Jurkat, Clone E6-1 (cell line): Measurements from ENCODE around the gene GREB1.

Experiments used
- DNase-seq: peaks from one replicate; pipeline ENCODE4 v3.0.0-alpha.2; 2011; ENCODE audit warnings: low read depth, low spot score
- H3K4me3 ChIP-seq: 2 replicates; pipeline ENCODE4 v1.5.1; 2011; ENCODE audit warnings: mild to moderate bottlenecking, low read length, control low read depth, moderate library complexity

Gene GREB1

DNA sequence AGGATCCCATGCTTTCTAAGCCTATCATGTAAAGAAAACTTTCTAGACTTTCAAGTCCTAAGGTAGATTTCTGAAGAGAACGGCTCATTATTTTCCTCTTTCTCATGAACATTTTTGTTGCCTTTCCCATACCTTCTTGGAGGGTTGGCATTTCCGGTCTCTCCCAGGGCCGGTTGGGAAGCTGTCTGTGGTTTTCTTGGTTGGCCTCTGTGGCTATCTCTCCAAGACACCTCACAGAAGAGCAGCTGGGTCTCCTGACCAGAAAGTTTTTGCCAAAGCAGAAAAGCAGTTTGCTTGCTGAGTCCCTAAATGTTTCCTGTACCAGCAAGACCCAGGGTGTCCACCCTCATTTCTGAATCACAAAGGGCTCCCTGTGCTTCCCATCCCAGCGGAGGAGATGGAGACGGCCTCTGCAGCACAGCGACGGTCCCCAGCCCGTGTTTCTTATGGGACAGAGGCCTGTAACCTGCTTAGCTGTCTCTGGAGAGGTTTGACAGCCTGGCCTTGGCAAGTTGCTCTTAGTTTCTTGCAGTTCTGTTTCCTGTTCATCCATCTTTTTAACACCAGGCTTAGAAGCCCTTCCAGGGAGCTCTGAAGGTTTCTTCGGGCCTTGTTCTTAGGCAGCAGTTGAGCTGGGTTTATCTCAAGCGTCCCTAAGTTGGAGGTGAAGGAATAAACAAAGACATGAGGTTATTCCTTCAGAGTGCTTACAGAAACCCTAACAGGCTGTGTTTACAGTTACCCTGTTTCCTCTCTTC lies 39.8 kb downstream of the GREB1 start:
- DNase-seq = no peak
- H3K4me3 ChIP-seq = no peak overlapping the region

DNA sequence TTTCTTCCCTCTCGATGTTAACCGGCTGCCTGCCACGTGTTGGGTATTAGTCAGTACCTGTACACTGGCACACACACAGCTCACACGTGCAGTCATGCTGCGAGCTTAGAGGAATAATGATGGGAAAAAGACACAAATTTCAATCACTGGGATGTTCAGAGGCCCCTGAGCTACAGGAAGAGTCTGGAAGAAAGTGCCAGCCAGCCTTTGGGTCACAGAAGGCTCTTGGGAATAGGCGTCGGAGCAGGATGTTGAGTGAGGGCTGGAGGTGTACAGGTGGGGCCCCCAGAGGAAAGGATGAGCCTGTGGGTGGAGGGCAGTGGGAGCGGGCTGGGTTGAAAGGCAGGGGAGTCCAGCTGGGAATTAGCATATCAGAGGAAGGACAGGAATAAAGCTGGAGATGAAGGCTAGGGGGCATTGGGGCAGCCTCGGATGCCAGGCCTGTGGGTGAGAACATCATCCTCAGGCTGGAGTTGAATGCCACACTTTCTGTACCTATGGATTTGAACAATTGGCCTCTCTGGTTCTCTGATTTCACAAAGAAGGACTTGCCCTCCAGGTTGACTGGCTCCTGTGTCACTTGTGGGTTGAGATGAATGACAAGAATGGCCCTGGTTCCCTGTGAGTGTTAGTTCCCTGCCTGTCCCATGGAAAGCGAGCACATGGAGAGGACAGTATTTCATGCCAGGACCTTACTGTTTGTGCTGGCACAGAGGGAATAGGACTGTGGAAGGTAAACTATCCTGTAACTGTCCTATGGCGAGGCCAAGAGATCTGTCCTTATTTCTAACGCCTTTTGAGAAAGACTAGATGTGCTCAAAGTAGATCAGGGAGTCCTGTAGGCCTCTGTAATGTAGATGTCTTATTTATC lies 40.6 kb downstream of the GREB1 start:
- no peak for DNase-seq
- no peak overlapping the region for H3K4me3 ChIP-seq

DNA sequence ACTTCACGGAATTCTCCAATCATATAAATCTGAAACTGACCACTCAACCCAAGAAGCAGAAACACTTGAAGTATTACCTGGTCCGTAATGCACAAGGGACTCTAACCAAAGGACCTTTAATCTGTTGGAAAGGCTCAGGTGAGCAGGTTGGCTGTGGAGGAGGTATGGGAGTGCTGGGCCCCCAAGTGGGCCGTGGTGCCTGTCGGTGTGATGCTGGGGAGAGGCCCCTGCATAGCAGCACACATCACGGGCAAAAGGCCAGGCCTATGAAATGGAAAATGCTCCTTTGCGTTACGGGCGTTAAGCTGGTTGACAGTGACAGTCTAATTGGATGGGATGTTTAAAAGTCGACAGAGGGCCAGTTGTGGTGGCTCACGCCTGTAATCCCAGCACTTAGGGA lies 42.6 kb downstream of the GREB1 start:
- no peak for DNase-seq
- H3K4me3 ChIP-seq = no peak overlapping the region

DNA sequence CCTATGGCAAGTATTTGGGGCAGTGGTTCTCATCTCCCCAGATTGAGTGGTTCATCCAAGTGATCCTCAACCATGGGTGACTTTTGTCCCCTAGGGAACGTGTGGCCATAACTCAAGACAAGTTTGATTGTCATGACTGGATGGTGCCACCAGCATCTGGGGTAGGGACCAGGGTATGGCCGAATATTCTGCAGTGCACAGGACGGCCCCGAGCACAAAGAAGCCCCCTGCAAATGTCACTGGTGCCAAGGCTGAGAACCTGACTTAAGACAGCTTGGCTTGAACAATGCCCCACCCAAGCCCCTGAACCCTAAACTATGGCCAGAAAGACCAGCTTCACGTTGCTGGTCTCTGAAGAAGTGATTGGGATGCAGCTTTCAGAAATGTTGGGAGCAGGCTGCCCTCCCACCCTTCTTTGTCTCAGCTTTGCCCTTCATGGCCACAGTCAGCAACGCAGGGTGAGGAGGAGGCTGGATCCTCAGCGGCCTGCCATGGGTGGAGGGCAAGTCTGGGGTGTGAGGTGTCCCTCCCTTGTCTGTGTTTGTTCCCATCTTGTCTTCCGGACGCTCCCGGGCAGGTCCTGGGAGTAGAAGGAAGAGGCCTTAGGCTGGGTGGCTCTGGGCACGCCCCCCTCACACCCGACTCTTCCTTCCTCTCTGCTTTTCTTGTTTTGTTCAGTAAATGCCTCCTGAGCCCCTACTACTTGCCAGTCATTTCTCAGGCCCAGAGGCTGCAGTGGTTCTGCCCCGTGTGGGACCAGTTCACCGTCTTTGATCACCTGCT lies 43.4 kb downstream of the GREB1 start:
- no peak overlapping the region for H3K4me3 ChIP-seq
- no peak for DNase-seq

DNA sequence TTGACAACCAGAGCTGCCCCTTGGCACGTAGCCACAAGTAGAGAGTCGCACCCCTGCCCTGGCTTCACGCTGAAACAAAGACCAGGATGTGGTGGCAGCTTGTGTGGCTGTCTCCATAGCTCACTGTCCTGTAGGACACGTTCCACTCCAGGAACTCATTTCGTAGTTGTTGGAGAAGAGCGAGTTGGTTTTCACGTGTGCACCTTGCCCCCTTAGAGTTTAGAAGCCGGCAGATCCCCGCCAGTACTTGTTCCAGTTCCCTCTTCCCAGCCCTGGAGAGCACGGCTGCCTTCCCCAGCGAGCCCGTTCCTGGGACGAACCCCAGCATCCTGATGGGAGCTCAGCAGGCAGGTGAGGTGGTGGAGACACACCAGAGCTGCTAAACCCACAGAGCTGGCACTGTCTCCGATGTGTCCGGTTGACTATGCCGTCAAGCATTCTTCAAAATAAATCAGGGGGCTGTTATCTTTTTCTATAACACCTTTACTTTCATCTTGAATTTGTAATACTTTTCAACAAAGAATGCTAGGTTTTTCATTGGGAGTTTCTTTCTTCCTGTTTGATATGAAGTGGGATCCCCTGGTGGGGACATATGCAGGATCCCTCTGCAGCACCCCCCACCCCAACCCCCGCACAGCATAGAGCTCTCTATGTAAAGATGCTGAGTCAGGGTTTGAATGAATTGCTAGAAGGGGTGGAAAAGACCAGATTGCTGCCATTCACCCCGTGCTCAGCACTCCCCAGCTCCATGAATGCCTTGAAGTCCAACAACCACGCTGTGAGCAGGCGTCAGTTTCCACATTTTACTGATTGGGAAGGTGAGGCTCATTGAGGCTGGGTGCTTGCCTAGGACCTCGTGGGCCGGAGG lies 44.5 kb downstream of the GREB1 start:
- DNase-seq = no peak

DNA sequence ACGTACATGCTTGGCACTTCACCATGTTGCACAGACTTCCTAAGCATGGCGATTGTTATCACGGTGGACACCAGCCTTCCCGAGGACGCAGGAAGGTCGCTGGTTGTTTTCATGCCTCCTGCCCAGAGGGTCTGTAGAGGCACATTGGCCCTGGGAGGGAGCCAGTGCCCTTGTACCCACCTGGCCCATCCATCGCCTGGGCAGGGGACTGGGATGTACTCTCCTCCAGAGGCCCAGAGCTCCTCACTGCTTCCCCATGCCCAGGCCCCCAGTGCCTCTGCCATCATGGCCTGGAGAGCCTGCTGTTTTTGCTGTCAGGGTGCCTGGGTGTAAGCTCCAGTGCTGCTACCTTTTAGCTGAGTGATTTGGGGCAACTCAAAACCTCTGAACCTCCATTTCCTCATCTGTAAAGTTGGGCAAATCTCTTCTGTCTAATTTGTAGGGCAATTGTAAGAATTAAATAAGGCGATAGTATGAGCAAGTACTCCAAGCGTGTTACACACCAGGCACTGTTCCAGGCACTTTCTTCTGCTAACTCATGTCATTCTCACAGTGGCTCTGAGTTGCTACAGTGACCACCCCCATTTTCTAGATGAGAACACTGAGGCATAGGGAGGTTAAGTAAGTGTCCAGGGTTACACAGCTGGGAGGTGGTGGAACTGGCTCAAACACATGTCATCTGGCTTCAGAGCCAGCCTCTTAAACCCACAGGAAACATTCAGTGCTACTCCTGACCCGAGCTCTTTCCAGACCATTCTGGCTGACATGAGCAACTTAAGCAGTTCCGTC lies 45.3 kb downstream of the GREB1 start:
- no peak for DNase-seq
- no peak overlapping the region for H3K4me3 ChIP-seq

More for the DNA sequence above, 44.5 kb downstream of the GREB1 start:
- no peak overlapping the region for H3K4me3 ChIP-seq

DNA sequence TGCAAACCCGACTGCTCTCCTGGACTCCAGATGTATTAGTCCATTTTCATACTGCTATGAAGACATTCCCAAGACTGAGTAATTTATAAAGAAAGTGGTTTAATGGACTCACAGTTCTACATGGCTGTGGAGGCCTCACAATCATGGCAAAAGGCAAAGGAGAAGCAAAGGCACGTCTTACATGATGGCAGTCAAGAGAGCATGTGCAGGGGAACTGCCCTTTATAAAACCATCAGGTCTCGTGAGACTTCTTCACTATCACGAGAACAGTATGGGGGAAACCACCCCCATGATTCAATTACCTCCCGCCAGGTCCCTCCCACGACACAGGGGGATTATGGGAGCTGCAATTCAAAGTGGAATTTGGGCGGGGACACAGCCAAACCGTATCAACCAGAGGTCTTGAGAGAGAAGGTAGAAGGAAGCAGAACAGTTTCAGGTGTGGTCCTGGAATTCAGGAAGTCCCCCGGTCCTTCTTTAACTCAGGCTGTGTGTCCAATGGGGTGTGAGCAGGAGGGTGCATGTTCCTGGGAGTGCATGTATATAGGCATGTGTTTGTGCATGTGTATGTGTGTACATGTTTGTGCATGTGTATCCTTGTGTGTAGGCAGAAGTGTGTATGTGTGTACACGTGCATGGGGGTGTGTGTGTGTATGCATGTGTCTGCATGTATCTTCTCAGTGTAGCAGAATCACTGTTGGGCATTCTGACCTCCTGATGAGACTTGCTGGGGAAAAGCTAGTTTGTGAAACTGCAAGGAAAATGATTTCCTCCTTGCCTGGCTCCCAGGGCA lies 46.2 kb downstream of the GREB1 start:
- H3K4me3 ChIP-seq = no peak overlapping the region
- DNase-seq = no peak

DNA sequence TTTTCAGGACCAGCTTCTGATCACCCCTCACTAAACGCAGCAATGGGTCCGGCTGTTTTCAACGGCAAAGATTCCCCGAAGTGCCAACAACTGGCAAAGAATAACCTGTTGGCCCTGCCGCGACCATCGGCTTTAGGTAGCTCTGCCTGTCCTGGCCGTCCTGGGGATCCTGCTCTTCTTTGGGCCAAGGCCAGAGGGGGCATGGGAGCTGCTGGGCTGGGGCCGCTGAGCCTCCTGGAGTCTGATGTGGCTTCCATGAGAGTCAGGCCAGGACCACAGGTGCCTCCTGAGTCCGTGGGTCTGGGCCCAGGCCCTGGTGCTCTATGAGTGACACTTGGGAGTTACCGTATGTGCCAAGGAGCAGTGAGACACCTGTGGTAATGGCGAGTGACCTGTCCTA lies 46.9 kb downstream of the GREB1 start:
- no peak overlapping the region for H3K4me3 ChIP-seq
- DNase-seq = no peak

DNA sequence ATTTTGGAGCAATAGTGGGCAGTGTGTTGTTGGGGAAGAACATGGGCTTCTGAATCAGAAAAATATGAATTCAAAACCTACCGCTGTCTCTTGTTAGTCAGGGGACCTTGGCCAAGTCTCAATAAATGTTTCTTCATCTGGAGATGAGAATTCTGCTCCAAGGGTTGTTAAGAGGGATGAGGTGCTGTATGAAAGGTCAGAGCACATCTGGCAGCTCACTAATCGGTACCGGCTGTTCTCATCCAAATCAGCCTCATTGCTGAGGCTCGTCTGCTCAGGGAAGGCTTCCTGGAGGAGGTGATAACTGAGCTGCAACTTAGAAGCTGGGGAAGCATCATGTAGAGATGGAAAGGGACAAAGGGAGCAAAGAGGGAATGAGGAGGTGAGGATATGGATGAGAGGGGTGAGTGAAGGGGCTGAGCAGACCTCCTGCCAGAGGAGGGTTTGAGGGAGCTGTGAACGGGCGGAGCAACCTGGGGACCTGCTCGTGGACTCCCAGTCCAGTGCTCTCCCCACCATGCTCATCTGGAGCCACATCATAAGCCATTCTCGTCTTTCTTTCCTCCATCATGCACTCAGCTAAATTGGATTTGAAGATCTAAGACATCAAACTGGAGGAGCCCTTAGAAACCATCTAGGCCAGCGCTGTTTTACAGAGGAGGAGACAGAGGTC lies 47.4 kb downstream of the GREB1 start:
- no peak overlapping the region for H3K4me3 ChIP-seq
- DNase-seq = no peak

DNA sequence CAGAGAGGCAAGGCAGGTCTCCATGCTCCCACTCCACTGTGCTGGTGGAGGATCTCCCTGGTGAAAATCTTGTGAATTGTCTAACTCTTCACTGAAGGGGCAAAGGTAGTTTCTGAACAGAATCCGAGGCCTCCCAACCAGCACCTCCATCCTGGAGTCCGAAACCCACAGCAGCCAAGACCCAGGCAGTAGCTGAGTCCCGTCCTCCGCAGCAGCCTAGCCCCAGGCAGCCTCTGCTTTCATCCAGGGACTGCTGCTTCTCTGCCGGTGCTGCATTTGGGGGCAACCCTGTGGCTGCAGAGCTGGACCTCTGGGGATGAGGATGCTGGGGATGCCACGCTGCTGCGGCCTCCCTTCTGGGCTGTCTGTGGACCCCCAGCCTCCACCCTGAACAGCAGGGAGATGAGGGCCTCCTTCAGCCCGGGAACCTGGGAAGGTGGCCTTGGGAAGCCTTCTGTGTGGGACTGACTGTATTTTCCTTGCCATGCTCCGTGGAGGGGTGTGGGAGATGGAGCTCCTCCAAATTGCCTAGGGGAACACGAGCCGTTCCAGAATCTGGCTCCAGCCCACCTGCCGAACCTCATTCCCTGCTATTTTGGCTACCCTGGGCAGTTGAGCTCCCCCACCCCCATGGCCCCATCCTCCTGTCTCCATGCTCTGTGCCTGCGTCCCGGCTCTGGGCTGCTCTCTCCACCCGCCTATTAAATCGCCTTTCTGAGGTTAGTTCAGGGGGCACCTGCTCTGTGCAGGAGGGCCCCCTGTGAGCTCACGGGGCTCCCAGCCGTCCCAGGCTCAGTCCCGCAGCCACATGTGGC lies 48.2 kb downstream of the GREB1 start:
- no peak for DNase-seq
- H3K4me3 ChIP-seq = no peak overlapping the region

DNA sequence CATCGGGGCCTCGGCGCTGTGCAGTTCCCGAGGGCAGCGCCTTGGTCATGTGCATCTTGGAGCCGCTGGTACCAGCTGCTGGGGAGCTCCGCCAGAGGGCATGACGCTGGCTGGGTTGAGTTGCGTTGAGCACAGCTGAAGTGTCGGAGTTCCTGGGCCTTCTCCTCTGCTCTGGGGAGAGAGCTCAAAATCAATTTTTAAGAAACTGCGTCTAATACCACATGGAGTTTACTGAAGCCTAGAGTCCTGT lies 48.7 kb downstream of the GREB1 start:
- no peak for DNase-seq
- H3K4me3 ChIP-seq = no peak overlapping the region

DNA sequence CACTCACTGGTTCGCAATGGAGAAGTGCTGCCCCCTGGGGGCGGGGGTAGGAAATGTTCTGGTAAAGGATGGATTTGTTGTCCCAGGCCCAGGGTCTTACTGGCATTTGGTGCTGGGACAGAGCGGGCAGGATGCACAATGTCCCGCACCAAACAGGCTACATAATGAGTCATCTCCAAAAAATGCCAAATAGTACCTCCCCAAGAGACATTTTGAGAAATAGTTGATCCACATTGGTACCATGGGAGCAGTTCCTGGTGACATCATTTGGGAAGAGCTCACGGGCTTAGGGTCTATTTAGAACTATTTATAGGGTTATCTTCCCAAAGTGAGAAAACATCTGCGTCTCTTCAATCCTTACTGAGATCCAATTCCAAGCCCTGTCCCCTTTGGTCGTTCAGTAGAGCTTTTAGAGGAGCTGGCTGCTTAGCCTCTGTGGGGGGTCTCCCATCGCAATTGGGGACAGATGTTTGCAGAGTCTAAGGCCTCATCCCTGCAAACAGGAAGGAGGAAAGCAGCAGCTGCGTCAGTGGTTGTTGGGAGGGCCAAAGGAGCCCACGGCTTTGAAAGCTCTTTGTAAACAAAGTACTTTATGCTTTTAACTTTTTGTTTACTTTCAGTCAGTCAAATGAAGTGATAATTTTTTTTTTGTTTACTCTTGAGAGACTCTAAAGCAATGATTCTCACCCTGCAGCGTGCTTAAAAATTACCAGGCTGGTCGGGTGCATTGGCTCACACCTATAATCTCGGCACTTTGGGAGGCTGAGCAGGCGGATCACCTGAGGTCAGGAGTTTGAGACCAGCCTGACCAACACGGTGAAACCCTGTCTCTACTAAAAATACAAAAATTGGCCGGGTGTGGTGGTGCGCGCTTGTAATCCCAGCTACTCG lies 49.3 kb downstream of the GREB1 start:
- peak; percentile 45 for DNase-seq
- no peak overlapping the region for H3K4me3 ChIP-seq

DNA sequence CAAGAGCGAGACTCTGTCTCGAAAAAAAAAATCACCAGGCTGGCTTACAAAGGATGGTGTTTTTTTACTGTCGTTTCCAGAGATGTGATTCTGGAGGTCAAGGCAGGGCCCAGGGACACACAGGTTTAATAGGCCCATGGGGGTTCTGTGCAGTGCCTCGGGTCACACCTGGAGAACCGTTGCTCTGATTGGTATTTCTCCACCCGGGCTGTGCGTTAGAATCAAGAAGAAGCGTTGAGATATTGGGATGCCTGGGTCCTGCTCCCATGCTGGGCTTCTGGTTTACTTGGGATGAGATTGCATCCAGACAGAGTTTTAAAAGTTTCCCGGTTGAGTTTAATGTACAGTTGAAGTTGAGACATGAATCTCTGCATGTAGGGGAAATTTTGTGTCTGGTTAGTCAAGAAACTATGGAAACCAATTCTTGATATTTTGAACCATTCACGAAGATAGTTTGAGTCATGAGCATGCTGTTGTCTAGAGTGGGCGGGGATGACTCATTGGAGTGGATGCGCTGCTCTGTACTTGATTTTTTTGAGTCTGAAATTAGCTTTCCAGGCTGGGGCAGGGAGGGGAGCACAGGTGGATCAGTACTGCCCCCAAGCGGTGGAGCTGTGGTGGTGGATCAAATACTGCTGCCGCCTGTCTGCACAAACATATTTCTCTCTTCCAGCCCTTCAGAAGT lies 50.1 kb downstream of the GREB1 start:
- DNase-seq = peak; percentile 59
- H3K4me3 ChIP-seq = no peak overlapping the region

DNA sequence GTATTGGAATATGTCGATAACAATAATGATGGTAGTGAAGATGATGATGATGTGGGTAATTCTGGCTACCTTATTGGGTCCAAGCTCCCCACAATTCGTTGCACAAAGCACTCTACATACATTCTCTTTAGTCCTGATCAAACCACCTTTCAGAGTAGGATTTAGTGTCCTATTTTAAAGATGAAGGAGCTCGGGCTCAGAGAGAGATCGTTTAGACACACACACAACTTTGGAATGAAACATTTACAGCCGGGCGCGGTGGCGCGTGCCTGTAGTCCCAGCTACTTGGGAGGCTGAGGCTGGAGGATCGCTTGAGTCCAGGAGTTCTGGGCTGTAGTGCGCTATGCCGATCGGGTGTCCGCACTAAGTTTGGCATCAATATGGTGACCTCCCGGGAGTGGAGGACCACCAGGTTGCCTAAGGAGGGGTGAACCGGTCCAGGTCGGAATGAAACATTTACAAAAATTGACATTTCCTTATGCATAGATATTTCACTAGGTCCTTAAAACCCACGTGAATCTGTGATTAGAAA lies 50.7 kb downstream of the GREB1 start:
- H3K4me3 ChIP-seq = no peak overlapping the region
- no peak for DNase-seq

DNA sequence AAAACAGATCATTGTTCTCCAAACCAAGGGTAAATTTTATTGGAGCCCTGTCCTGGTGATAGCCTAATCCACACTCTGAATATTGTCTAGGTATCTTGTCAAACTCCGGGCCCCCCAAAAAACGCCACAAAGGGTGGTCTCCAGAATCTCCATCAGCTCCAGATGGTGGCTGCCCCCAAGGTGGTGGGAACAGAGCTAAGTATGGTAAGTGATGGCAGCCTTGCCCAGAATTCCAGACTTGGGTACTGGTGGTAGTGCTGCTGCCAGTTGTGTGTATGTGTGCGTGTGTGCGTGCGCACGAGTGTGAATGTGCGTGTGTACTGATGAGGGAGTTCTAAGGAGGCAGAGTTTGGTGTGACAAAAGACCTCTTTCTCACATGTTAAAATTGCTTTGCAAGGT lies 51.2 kb downstream of the GREB1 start:
- H3K4me3 ChIP-seq = no peak overlapping the region
- no peak for DNase-seq
